ENCODE data around the gene GBX1. TPM values are rescaled to one million over a fixed set of nuclear protein-coding genes. Genes with fewer than 3 reads are reported as not detected.

GBX1 gene
- polyA plus RNA-seq, 1 donor (not counting 4 experiments of a cell fraction or from before 2014, with no cell fraction given): not detected

DNA sequence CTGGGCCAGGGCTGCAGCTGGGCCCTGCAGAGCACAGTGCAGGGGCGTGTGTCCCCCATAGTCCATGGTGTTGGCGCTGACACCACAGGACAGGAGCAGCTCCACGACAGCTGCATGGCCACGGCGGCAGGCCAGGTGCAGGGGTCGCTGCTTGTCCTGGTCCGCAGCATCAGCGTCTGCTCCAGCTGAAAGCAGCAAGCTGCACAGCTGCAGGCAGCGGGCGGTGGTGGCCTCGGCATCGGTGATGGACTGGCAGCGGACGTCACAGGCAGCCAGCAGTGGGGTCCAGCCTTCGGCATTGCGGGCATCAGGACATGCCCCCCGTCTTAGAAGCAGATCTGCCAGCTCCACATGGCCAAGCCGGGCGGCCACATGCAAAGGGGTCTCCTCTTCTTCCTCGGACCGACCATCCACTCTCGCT, 13.5 kb upstream of the GBX1 start:
- H4K20me1 ChIP-seq (ENCODE audit: control insufficient read depth, extremely low read depth, insufficient read depth, low read length): no peaks in the 10 kb centered on the region
- no peaks in the 10 kb centered on the region for H3K36me3 ChIP-seq (ENCODE audit: control insufficient read depth in 2 of 2, extremely low read depth in 1 of 2, insufficient read depth in 2 of 2, low read length in 2 of 2)
- H3K4me2 ChIP-seq (ENCODE audit: control insufficient read depth, extremely low read depth, insufficient read depth, low read depth, low read length): no peak overlapping the region
- no peak overlapping the region for H2AFZ ChIP-seq (ENCODE audit: control insufficient read depth, low read length)
- H3K27me3 ChIP-seq (ENCODE audit: control insufficient read depth, extremely low read depth, insufficient read depth, low read length): peaks cover 8% of the 10 kb centered on the region
- H3K27ac ChIP-seq (ENCODE audit: control insufficient read depth, insufficient read depth, low read length): no peak overlapping the region
- no peaks in the 10 kb centered on the region for H3K9me3 ChIP-seq (ENCODE audit: control insufficient read depth, low read depth, low read length)
- H3K9me1 ChIP-seq (ENCODE audit: control insufficient read depth, extremely low read depth, insufficient read depth, low read length): no peaks in the 10 kb centered on the region
- H3K9ac ChIP-seq (ENCODE audit: control insufficient read depth, extremely low read depth, insufficient read depth, low read length): no peak overlapping the region
- H3K79me2 ChIP-seq (ENCODE audit: control insufficient read depth, insufficient read depth, low read length): no peaks in the 10 kb centered on the region
- H3K4me3 ChIP-seq (ENCODE audit: control insufficient read depth in 2 of 3, extremely low read depth in 1 of 3, insufficient read depth in 2 of 3, low read depth in 1 of 3, low read length in 3 of 3): no peak overlapping the region
- dilution Hi-C loops (cut with MboI; ENCODE audit: extremely low pct_ligation_motif_present, low sequenced_read_pairs): no loop called here
- DNase-seq (ENCODE audit: low read depth, low spot score) (no peak), FAIRE-seq (no peak)
- TF ChIP-seq, protein P1, sequence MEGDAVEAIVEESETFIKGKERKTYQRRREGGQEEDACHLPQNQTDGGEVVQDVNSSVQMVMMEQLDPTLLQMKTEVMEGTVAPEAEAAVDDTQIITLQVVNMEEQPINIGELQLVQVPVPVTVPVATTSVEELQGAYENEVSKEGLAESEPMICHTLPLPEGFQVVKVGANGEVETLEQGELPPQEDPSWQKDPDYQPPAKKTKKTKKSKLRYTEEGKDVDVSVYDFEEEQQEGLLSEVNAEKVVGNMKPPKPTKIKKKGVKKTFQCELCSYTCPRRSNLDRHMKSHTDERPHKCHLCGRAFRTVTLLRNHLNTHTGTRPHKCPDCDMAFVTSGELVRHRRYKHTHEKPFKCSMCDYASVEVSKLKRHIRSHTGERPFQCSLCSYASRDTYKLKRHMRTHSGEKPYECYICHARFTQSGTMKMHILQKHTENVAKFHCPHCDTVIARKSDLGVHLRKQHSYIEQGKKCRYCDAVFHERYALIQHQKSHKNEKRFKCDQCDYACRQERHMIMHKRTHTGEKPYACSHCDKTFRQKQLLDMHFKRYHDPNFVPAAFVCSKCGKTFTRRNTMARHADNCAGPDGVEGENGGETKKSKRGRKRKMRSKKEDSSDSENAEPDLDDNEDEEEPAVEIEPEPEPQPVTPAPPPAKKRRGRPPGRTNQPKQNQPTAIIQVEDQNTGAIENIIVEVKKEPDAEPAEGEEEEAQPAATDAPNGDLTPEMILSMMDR (optimal IDR thresholded peaks at IDR 0.05 in 1 of 3, IDR thresholded peaks at IDR 0.05 in 1 of 3, conservative IDR thresholded peaks at IDR 0.05 in 1 of 3; ENCODE audit: extremely low read depth in 1 of 3, insufficient read depth in 2 of 3, low read length in 3 of 3): no peak
- no peak for TF ChIP-seq EZH2 (IDR thresholded peaks at IDR 0.05; ENCODE audit: low read length)
- no peaks in the 10 kb centered on the region for H3K4me1 ChIP-seq (ENCODE audit: control insufficient read depth, extremely low read depth, insufficient read depth, low read length)

DNA sequence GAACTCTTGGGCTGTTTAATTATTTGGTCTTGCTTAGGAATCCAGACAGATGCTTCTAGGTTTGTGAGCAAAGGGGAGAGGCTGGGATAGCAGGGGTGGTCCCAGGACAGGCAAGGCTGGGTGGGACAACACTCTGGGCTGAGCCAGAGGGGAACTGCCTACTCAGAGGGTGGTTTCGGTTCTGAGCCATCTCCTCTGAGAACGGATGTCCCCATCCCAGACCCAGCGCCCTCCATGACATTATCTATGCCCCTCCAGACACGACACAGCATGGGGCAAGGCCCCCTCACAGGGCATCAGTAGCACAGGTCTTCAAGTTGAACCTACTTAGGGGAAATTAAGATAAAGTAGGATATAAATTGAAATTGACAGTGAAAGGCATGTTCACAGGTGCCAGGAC, 12.5 kb upstream of the GBX1 start:
- dilution Hi-C loops (cut with MboI; ENCODE audit: extremely low pct_ligation_motif_present, low sequenced_read_pairs): no loop called here
- H3K4me3 ChIP-seq (ENCODE audit: control insufficient read depth in 2 of 3, extremely low read depth in 1 of 3, insufficient read depth in 2 of 3, low read depth in 1 of 3, low read length in 3 of 3): no peak overlapping the region
- no peak overlapping the region for H2AFZ ChIP-seq (ENCODE audit: control insufficient read depth, low read length)
- DNase-seq (ENCODE audit: low read depth, low spot score) (no peak), FAIRE-seq (no peak)
- TF ChIP-seq EZH2 (IDR thresholded peaks at IDR 0.05; ENCODE audit: low read length): no peak
- TF ChIP-seq, protein P1 (optimal IDR thresholded peaks at IDR 0.05 in 1 of 3, IDR thresholded peaks at IDR 0.05 in 1 of 3, conservative IDR thresholded peaks at IDR 0.05 in 1 of 3; ENCODE audit: extremely low read depth in 1 of 3, insufficient read depth in 2 of 3, low read length in 3 of 3): no peak
- no peak overlapping the region for H3K9ac ChIP-seq (ENCODE audit: control insufficient read depth, extremely low read depth, insufficient read depth, low read length)
- no peak overlapping the region for H3K27ac ChIP-seq (ENCODE audit: control insufficient read depth, insufficient read depth, low read length)
- no peak overlapping the region for H3K4me2 ChIP-seq (ENCODE audit: control insufficient read depth, extremely low read depth, insufficient read depth, low read depth, low read length)
- H3K36me3 ChIP-seq (ENCODE audit: control insufficient read depth in 2 of 2, extremely low read depth in 1 of 2, insufficient read depth in 2 of 2, low read length in 2 of 2): no peaks in the 10 kb centered on the region
- no peaks in the 10 kb centered on the region for H3K79me2 ChIP-seq (ENCODE audit: control insufficient read depth, insufficient read depth, low read length)
- no peaks in the 10 kb centered on the region for H3K9me1 ChIP-seq (ENCODE audit: control insufficient read depth, extremely low read depth, insufficient read depth, low read length)
- H3K27me3 ChIP-seq (ENCODE audit: control insufficient read depth, extremely low read depth, insufficient read depth, low read length): peaks cover 19% of the 10 kb centered on the region
- H4K20me1 ChIP-seq (ENCODE audit: control insufficient read depth, extremely low read depth, insufficient read depth, low read length): no peaks in the 10 kb centered on the region
- H3K9me3 ChIP-seq (ENCODE audit: control insufficient read depth, low read depth, low read length): no peaks in the 10 kb centered on the region
- no peaks in the 10 kb centered on the region for H3K4me1 ChIP-seq (ENCODE audit: control insufficient read depth, extremely low read depth, insufficient read depth, low read length)
